HepG2 (cell line): Measurements from ENCODE around the gene MCEE. TPM values are rescaled to one million over a fixed set of nuclear protein-coding genes. Genes with fewer than 3 reads are reported as not detected.
A peak's percentile ranks its signal among the peaks of the same experiment; 100 is the strongest.

Experiments used
- ARID2 ChIP-seq: sonication (generic); formaldehyde crosslinking; IDR thresholded peaks from 2 replicates; pipeline ENCODE4 v1.8.1; 2022; ENCODE audit warnings: mild to moderate bottlenecking, missing genetic modification reagents, borderline replicate concordance
- ATF1 ChIP-seq: IDR thresholded peaks from 2 replicates; pipeline ENCODE4 v1.6.1; 2016; ENCODE audit warnings: mild to moderate bottlenecking, control low read depth
- KAT7 ChIP-seq: IDR thresholded peaks from 2 replicates; pipeline ENCODE4 v1.6.1; 2018; ENCODE audit warnings: borderline replicate concordance, missing compliant biosample characterization
- KMT2B ChIP-seq: IDR thresholded peaks from 2 replicates; pipeline ENCODE4 v1.6.1; 2016; ENCODE audit warnings: missing genetic modification reagents, missing compliant biosample characterization
- MXD4 ChIP-seq: IDR thresholded peaks from 2 replicates; pipeline ENCODE4 v1.6.1; 2016; ENCODE audit warnings: mild to moderate bottlenecking, missing biosample characterization, missing genetic modification reagents
- RFXAP ChIP-seq: sonication (generic); formaldehyde crosslinking; IDR thresholded peaks from 2 replicates; pipeline ENCODE4 v1.4.0; 2020; ENCODE audit warnings: missing genetic modification reagents, borderline replicate concordance
- SATB2 ChIP-seq: sonication (generic); formaldehyde crosslinking; IDR thresholded peaks from 2 replicates; pipeline ENCODE4 v1.5.0; 2020; ENCODE audit warnings: missing genetic modification reagents
- SMAD9 ChIP-seq: sonication (generic); formaldehyde crosslinking; IDR thresholded peaks from 2 replicates; pipeline ENCODE4 v1.5.1; 2020; ENCODE audit warnings: mild to moderate bottlenecking, missing genetic modification reagents
- ZFP62 ChIP-seq: sonication (generic); formaldehyde crosslinking; IDR thresholded peaks from 2 replicates; pipeline ENCODE4 v1.4.0; 2020; ENCODE audit warnings: missing genetic modification reagents
- ZNF788 ChIP-seq: sonication (generic); formaldehyde crosslinking; IDR thresholded peaks from 2 replicates; pipeline ENCODE4 v1.5.0; 2020; ENCODE audit warnings: mild to moderate bottlenecking, missing genetic modification reagents, borderline replicate concordance
- ZSCAN29 ChIP-seq: sonication (generic); formaldehyde crosslinking; conservative IDR thresholded peaks from 2 replicates; pipeline ENCODE4 v1.4.0; 2020; ENCODE audit warnings: mild to moderate bottlenecking, missing genetic modification reagents
- polyA plus RNA-seq, 8 experiments: library from polyadenylated mRNA; depleted of rRNA in 3 of 8; stranded (reverse) in 7 of 8; unstranded in 1 of 8; fragments of >200 nt; fragmentation: Illumina TruSeq in 4 of 8; extraction: Trizol in 4 of 8; gene quantifications; 2 replicates each; pipeline versions ENCODE4 v1.2.1 to v1.2.3, GENCODE V29; 2011 to 2016; ENCODE audit warnings: low read depth in 4 of 8, missing spikeins in 1 of 8, mixed read lengths in 1 of 8; ENCODE audit not compliant: insufficient read depth in 1 of 8
- total RNA-seq, 5 experiments: library from RNA; depleted of rRNA; stranded (reverse); fragments of >200 nt; fragmentation: Illumina TruSeq; extraction: Trizol; gene quantifications; 2 replicates each; pipeline ENCODE4 v1.2.3, GENCODE V29; 2016; ENCODE audit warnings: low read depth in 1 of 5
- TF ChIP-seq, protein P1 (sequence below): sonication (generic); formaldehyde crosslinking; IDR thresholded peaks from 2 replicates; pipeline ENCODE4 v1.4.0; 2020; ENCODE audit warnings: mild to moderate bottlenecking, missing genetic modification reagents
- TF ChIP-seq, protein P2 (sequence below): sonication (generic); formaldehyde crosslinking; IDR thresholded peaks from 2 replicates; pipeline ENCODE4 v1.8.0; 2022; ENCODE audit warnings: mild to moderate bottlenecking, missing genetic modification reagents, borderline replicate concordance
- TF ChIP-seq, protein P3 (sequence below): sonication (generic); formaldehyde crosslinking; IDR thresholded peaks from 2 replicates; pipeline ENCODE4 v1.8.1; 2022; ENCODE audit warnings: mild to moderate bottlenecking, missing genetic modification reagents
- TF ChIP-seq, protein P4 (sequence below): sonication (generic); formaldehyde crosslinking; IDR thresholded peaks from 2 replicates; pipeline ENCODE4 v1.5.0; 2020; ENCODE audit warnings: missing genetic modification reagents, mild to moderate bottlenecking, borderline replicate concordance
- TF ChIP-seq, protein P5 (sequence below): sonication (generic); formaldehyde crosslinking; IDR thresholded peaks from 2 replicates; pipeline ENCODE4 v1.4.0; 2020; ENCODE audit warnings: missing genetic modification reagents, borderline replicate concordance

The MCEE gene
- total and polyA plus RNA-seq, 2 of the 13 experiments (the other 11 are each of a cell fraction or from before 2014, with no cell fraction given), result 32.0 to 66.9 TPM

DNA sequence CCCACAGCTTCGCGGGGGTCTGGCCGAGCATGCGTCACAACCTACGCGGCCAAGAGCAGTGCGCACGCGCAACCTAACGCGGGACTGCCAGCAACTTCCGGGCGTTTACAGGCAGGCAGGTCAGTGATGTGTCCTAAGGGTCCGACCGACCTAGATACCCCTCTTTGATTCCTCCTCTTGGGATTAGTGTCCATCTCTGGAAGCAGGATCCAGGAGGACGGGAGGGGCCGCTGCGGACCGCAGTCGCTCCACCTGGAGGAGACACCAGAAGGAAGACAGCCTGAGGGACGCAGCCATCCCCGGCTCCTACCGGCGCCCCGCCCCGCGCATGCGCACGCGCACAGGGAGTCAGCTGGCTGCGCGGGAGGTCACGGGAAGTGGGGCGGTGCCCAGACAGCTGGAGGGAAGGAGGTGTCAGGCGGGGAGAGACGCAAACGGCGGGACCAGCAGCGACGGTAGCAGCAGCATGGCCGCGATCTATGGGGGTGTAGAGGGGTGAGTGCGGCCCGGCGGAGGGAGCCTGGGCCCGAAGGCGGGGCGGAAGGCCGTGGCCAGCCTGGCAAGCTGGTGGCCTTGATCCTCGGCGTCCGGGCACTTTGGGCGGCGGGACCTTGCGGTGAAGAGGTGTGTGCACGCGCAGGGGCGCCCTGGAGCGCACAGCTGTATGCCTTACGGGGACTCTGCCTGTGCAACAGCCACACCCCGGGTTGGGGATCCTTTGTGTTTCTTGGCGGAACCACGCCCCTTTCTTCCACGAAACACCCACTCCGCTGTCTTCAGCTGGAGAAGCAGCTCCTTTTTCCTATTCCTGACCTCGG, 61.6 kb downstream of the MCEE start, which contains the start of gene NAGK (continued):
- no peak for TF ChIP-seq SMAD9 (CRISPR knock-in tag)
- peak; percentile 97 for TF ChIP-seq KAT7 (CRISPR knock-in tag)
- TF ChIP-seq, protein P1, sequence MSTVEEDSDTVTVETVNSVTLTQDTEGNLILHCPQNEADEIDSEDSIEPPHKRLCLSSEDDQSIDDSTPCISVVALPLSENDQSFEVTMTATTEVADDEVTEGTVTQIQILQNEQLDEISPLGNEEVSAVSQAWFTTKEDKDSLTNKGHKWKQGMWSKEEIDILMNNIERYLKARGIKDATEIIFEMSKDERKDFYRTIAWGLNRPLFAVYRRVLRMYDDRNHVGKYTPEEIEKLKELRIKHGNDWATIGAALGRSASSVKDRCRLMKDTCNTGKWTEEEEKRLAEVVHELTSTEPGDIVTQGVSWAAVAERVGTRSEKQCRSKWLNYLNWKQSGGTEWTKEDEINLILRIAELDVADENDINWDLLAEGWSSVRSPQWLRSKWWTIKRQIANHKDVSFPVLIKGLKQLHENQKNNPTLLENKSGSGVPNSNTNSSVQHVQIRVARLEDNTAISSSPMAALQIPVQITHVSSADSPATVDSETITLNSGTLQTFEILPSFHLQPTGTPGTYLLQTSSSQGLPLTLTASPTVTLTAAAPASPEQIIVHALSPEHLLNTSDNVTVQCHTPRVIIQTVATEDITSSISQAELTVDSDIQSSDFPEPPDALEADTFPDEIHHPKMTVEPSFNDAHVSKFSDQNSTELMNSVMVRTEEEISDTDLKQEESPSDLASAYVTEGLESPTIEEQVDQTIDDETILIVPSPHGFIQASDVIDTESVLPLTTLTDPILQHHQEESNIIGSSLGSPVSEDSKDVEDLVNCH (CRISPR knock-in tag), result peak; percentile 96
- no peak for TF ChIP-seq ZFP62 (CRISPR knock-in tag)
- TF ChIP-seq, protein P2, sequence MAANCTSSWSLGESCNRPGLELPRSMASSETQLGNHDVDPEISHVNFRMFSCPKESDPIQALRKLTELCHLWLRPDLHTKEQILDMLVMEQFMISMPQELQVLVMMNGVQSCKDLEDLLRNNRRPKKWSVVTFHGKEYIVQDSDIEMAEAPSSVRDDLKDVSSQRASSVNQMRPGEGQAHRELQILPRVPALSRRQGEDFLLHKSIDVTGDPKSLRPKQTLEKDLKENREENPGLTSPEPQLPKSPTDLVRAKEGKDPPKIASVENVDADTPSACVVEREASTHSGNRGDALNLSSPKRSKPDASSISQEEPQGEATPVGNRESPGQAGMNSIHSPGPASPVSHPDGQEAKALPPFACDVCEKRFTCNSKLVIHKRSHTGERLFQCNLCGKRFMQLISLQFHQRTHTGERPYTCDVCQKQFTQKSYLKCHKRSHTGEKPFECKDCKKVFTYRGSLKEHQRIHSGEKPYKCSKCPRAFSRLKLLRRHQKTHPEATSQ (CRISPR knock-in tag), result peak; percentile 94
- peak; percentile 80 for TF ChIP-seq RFXAP
- peak; percentile 95 for TF ChIP-seq ZNF788 (CRISPR knock-in tag)
- TF ChIP-seq, protein P3, sequence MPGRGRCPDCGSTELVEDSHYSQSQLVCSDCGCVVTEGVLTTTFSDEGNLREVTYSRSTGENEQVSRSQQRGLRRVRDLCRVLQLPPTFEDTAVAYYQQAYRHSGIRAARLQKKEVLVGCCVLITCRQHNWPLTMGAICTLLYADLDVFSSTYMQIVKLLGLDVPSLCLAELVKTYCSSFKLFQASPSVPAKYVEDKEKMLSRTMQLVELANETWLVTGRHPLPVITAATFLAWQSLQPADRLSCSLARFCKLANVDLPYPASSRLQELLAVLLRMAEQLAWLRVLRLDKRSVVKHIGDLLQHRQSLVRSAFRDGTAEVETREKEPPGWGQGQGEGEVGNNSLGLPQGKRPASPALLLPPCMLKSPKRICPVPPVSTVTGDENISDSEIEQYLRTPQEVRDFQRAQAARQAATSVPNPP (CRISPR knock-in tag), result peak; percentile 88
- TF ChIP-seq, protein P4, sequence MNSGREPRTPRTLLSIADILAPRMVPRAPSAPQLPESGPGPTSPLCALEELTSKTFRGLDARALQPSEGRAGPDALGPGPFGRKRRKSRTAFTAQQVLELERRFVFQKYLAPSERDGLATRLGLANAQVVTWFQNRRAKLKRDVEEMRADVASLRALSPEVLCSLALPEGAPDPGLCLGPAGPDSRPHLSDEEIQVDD, result peak; percentile 91; the same call in 1 of the 2 replicates
- TF ChIP-seq MXD4 (CRISPR knock-in tag), result peak; percentile 97
- TF ChIP-seq ZSCAN29 (CRISPR knock-in tag), result peak; percentile 93
- TF ChIP-seq, protein P5, sequence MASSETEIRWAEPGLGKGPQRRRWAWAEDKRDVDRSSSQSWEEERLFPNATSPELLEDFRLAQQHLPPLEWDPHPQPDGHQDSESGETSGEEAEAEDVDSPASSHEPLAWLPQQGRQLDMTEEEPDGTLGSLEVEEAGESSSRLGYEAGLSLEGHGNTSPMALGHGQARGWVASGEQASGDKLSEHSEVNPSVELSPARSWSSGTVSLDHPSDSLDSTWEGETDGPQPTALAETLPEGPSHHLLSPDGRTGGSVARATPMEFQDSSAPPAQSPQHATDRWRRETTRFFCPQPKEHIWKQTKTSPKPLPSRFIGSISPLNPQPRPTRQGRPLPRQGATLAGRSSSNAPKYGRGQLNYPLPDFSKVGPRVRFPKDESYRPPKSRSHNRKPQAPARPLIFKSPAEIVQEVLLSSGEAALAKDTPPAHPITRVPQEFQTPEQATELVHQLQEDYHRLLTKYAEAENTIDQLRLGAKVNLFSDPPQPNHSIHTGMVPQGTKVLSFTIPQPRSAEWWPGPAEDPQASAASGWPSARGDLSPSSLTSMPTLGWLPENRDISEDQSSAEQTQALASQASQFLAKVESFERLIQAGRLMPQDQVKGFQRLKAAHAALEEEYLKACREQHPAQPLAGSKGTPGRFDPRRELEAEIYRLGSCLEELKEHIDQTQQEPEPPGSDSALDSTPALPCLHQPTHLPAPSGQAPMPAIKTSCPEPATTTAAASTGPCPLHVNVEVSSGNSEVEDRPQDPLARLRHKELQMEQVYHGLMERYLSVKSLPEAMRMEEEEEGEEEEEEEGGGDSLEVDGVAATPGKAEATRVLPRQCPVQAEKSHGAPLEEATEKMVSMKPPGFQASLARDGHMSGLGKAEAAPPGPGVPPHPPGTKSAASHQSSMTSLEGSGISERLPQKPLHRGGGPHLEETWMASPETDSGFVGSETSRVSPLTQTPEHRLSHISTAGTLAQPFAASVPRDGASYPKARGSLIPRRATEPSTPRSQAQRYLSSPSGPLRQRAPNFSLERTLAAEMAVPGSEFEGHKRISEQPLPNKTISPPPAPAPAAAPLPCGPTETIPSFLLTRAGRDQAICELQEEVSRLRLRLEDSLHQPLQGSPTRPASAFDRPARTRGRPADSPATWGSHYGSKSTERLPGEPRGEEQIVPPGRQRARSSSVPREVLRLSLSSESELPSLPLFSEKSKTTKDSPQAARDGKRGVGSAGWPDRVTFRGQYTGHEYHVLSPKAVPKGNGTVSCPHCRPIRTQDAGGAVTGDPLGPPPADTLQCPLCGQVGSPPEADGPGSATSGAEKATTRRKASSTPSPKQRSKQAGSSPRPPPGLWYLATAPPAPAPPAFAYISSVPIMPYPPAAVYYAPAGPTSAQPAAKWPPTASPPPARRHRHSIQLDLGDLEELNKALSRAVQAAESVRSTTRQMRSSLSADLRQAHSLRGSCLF (CRISPR knock-in tag), result 0 out of 2 replicates have a peak, but pooled peaks have one; percentile 84
- TF ChIP-seq KMT2B (CRISPR knock-in tag), result peak; percentile 96
- peak; percentile 85 for TF ChIP-seq SATB2
- peak; percentile 82; the same call in 1 of the 2 replicates for TF ChIP-seq ATF1 (CRISPR knock-in tag)
- peak; percentile 50; the same call in 1 of the 2 replicates for TF ChIP-seq ARID2
